Muscle of leg (tissue), 16 donors: Measurements from ENCODE around the gene PEX11B. TPM values are rescaled to one million over a fixed set of nuclear protein-coding genes. Genes with fewer than 3 reads are reported as not detected.
A peak's percentile ranks its signal among the peaks of the same experiment; 100 is the strongest.

Source experiments
- DNase-seq: peaks from one replicate; pipeline ENCODE4 v3.0.0; 2013
- H3K27ac ChIP-seq: one replicate; pipeline ENCODE4 v1.5.1; 2013; ENCODE audit warnings: mild to moderate bottlenecking, low read length, control low read depth
- H3K27me3 ChIP-seq: one replicate; pipeline ENCODE4 v1.6.1; 2013; ENCODE audit warnings: low read length; ENCODE audit not compliant: control insufficient read depth, insufficient read depth
- H3K36me3 ChIP-seq: one replicate; pipeline ENCODE4 v1.6.1; 2013; ENCODE audit warnings: low read length; ENCODE audit not compliant: control insufficient read depth, insufficient read depth
- H3K4me1 ChIP-seq: one replicate; pipeline ENCODE4 v1.6.1; 2013; ENCODE audit warnings: low read length; ENCODE audit not compliant: control insufficient read depth, insufficient read depth
- H3K4me3 ChIP-seq: one replicate; pipeline ENCODE4 v1.5.1; 2013; ENCODE audit warnings: low read length, control low read depth
- H3K9me3 ChIP-seq: replicated peaks from 2 replicates; pipeline ENCODE4 v1.6.1; 2013; ENCODE audit warnings: low read depth, low read length; ENCODE audit not compliant: control insufficient read depth
- WGBS: methylation state at CpG from one replicate; pipeline ENCODE4 v1.1.5; 2013; ENCODE audit warnings: missing lambda C conversion rate; ENCODE audit not compliant: insufficient coverage; 5-methylcytosine and 5-hydroxymethylcytosine counted together
- long read RNA-seq, 11 donors: transcript quantifications; one replicate each; lab custom pipeline, GENCODE V29; 2026
- polyA plus RNA-seq, 8 donors: library from polyadenylated mRNA; unstranded; fragments of 120-200 nt; gene quantifications; one replicate each; pipeline versions ENCODE4 v1.2.1 to v1.2.3, GENCODE V29; 2013; ENCODE audit warnings: inconsistent platforms in 1 of 8, low replicate concordance in 1 of 8; ENCODE audit not compliant: insufficient read length in 8 of 8, insufficient read depth in 1 of 8
- total RNA-seq: library from RNA; stranded (reverse); fragments of 120-200 nt; gene quantifications from one replicate; pipeline ENCODE4 v1.2.4, GENCODE V29; 2013

PEX11B gene, protein sequence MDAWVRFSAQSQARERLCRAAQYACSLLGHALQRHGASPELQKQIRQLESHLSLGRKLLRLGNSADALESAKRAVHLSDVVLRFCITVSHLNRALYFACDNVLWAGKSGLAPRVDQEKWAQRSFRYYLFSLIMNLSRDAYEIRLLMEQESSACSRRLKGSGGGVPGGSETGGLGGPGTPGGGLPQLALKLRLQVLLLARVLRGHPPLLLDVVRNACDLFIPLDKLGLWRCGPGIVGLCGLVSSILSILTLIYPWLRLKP
- total RNA-seq (18.0 TPM), polyA plus RNA-seq (10 to 100 TPM; 19.4 to 24.9 (median 23.7) TPM)
- long read RNA-seq, donor 1, transcript PEX11B-201 (4 exons, 1,740 nt): major isoform, 5 of 5 reads
- long read RNA-seq, donor 1, partial matches to known transcripts: 0 of 5 reads
- long read RNA-seq, donor 1, other reads (novel, unspliced or antisense): 0 of 5 reads
- long read RNA-seq, donor 2, partial matches to known transcripts: 0 of 1 reads
- long read RNA-seq, donor 2, other reads (novel, unspliced or antisense): 0 of 1 reads
- long read RNA-seq, donor 3, transcript PEX11B-201 (4 exons, 1,740 nt): major isoform, 12 of 12 reads
- long read RNA-seq, donor 3, partial matches to known transcripts: 0 of 12 reads
- long read RNA-seq, donor 3, other reads (novel, unspliced or antisense): 0 of 12 reads
- long read RNA-seq, donor 4, transcript PEX11B-201 (4 exons, 1,740 nt): major isoform, 5 of 5 reads
- long read RNA-seq, donor 4, partial matches to known transcripts: 0 of 5 reads
- long read RNA-seq, donor 4, other reads (novel, unspliced or antisense): 0 of 5 reads
- long read RNA-seq, donor 5, transcript PEX11B-201 (4 exons, 1,740 nt): major isoform, 21 of 31 reads
- long read RNA-seq, donor 5, partial matches to known transcripts: 9 of 31 reads
- long read RNA-seq, donor 5, other reads (novel, unspliced or antisense): 0 of 31 reads
- long read RNA-seq, donor 6, transcript PEX11B-201 (4 exons, 1,740 nt): major isoform, 19 of 26 reads
- long read RNA-seq, donor 6, partial matches to known transcripts: 7 of 26 reads
- long read RNA-seq, donor 6, other reads (novel, unspliced or antisense): 0 of 26 reads
- long read RNA-seq, donor 7, transcript PEX11B-201 (4 exons, 1,740 nt): major isoform, 9 of 17 reads
- long read RNA-seq, donor 7, partial matches to known transcripts: 8 of 17 reads
- long read RNA-seq, donor 7, other reads (novel, unspliced or antisense): 0 of 17 reads
- long read RNA-seq, donor 8, transcript PEX11B-201 (4 exons, 1,740 nt): major isoform, 6 of 6 reads
- long read RNA-seq, donor 8, partial matches to known transcripts: 0 of 6 reads
- long read RNA-seq, donor 8, other reads (novel, unspliced or antisense): 0 of 6 reads
- long read RNA-seq, donor 9, transcript PEX11B-201 (4 exons, 1,740 nt): major isoform, 7 of 7 reads
- long read RNA-seq, donor 9, partial matches to known transcripts: 0 of 7 reads
- long read RNA-seq, donor 9, other reads (novel, unspliced or antisense): 0 of 7 reads
- long read RNA-seq, donor 10, transcript PEX11B-201 (4 exons, 1,740 nt): major isoform, 9 of 9 reads
- long read RNA-seq, donor 10, partial matches to known transcripts: 0 of 9 reads
- long read RNA-seq, donor 10, other reads (novel, unspliced or antisense): 0 of 9 reads
- long read RNA-seq, donor 11, transcript PEX11B-201 (4 exons, 1,740 nt): major isoform, 8 of 8 reads
- long read RNA-seq, donor 11, partial matches to known transcripts: 0 of 8 reads
- long read RNA-seq, donor 11, other reads (novel, unspliced or antisense): 0 of 8 reads

DNA sequence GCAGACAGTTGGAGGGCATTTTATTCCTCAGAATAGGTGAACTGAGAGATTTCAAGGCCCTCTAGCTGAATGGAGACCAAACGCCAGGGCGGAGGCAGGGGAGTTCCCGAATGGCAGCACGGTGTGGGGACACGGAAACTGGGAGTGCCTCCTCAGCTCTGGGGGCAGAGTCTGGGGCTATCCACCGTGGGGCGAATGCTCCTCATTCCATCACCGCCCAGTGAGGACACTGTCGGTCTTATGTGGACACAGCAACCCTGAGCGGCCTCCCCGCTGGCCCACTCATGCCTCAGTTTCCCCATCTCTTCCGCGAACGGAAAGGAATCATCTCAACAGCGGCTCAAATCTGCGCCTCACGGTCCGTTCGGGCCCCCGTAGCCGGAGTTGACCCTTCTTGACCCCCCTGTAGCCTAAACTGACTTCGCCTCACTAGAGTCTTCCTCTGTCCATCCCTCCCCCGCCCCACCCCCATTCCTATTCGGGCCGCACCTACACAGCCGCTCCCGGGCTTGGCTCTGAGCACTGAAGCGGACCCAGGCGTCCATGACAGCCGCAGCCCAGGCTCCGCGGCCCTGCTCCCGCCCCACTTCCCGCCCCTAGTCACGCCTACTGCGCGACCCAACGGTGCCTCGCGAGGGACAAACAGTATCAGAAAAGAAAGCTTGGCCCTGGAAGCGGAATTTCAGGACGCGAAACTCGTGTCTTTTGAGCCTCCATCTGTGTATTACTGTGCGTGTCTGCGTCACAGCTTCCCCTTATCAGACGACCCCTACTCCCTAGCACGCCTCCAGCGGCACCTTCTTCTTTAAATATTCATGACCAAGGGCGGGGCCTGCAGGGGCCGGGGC is at the start of gene PEX11B:
Gene PEX11B (minus strand): TSS at position 574 of the 848 bp plus-strand sequence. CDS start 29 bp downstream, at position 545.
- Histone ChIP-seq H3K27me3 (no peaks in the 10 kb centered on the region), H3K36me3 (peaks cover 21% of the 10 kb centered on the region), H3K27ac (peak within 1 kb of the TSS; percentile 95), H3K4me1 (peaks cover 19% of the 10 kb centered on the region), H3K4me3 (peak within 1 kb of the TSS; percentile 71), H3K9me3 (no peaks in the 10 kb centered on the region)
- under 1% methylated on average over 43 of the region's 51 CpGs for WGBS
- peak; percentile 96 for DNase-seq

DNA sequence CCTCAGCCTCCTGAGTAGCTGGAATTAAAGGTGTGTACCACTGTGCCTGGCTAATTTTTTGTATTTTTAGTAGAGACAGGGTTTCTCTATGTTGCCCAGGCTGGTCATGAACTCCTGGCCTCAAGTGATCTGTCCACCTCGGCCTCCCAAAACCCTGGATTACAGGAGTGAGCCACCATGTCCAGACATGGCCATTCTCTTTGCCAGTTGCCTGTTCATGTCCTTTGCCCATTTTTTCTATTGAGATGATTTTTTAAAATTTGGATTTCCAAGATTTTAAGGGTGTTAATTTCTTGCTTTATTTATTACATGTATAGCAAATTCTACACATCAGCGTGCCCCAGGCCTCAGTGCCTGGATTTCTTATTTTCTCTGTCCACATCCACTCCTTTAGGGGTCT is 48.8 kb upstream of the PEX11B start:
- H3K27ac ChIP-seq: no peak overlapping the region
- no peaks in the 10 kb centered on the region for H3K36me3 ChIP-seq
- peaks cover under 1% of the 10 kb centered on the region for H3K27me3 ChIP-seq
- WGBS: 83% methylated on average over 1 of the region's 2 CpGs
- H3K9me3 ChIP-seq: peaks cover 7% of the 10 kb centered on the region
- H3K4me3 ChIP-seq: no peak overlapping the region
- peaks cover 18% of the 10 kb centered on the region for H3K4me1 ChIP-seq
- DNase-seq: no peak

DNA sequence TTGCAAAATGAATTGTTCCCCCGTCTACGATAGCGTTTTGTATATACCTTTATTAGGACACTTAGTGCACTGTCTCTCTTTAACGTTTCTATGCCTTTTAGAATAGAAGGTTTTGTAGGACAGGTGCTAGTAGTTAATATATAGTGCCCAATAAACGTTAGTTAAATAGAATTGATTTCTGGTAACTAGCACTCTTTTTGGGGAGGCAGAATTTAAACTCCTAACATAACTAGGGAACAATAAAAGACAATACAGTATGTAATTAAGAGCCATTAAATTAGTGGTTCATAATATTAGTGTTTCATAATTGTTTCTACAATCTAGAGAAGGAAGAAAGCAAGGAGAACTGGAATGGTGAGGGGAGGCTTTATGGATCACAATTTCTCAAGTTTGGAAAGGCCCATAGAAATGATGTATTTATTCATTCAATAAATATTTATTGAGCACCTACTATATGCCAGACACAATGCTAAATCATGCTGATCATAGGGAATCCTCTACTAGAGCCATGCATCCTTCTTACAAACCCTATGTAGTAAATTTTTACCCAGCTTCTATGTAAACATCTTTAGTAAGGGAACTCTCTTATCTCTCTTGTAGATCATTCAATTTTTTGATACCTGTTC is 46.7 kb upstream of the PEX11B start:
- no CpG with 5 or more reads among the region's 5 CpGs for WGBS
- H3K27me3 ChIP-seq: peaks cover 8% of the 10 kb centered on the region
- H3K36me3 ChIP-seq: no peaks in the 10 kb centered on the region
- peaks cover 7% of the 10 kb centered on the region for H3K9me3 ChIP-seq
- peak overlapping the region; percentile 61 for H3K4me3 ChIP-seq
- no peak for DNase-seq
- H3K4me1 ChIP-seq: peaks cover 35% of the 10 kb centered on the region
- H3K27ac ChIP-seq: peak overlapping the region; percentile 91

DNA sequence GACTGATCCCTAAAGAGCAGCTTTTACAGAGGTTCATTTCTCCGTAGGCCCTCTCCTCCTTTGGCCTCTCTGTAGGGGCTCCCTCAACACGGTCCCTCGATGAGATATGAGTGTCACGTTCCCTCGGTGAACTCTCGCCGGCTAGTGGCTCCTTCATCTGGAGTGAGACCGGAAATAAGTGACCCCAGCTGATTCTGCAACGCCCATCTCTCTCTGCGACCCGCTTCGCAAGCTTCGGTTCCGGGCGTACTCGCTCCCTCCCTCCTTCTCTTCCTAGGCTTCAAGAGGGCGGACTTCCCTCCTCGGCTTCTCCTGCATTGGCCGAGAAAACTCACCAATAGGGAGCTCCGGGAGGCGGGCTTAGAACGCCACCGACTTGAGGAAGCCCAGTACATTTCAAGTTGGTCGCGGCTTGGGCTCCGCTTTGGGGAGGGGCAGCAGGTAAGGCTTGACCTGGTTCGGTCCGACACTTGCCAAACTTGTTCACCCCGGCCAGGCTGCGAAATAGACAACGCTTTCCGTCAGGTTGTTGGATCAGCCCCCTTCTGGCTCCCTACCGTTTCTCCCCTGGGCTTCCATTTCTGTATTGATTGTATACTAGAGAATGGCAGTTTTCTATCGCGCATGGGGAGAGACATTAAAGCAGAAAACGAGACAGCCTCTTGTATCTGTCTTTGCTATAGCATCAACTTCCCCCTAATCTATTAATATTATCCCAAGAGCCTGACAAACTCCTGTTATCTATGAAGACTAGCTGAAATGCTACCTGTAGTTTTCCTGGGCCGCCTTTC is 46.0 kb upstream of the PEX11B start, which contains the start of the genes ANKRD34A and POLR3GL:
Gene ANKRD34A (minus strand): TSS at position 248 of the 791 bp plus-strand sequence. CDS start 2,816 bp downstream, outside the sequence.
Gene POLR3GL (plus strand): TSS at position 363 of the 791 bp plus-strand sequence. CDS start 10,176 bp downstream, outside the sequence.
- Histone ChIP-seq H3K27me3 (peaks cover 8% of the 10 kb centered on the region), H3K9me3 (peaks cover 7% of the 10 kb centered on the region), H3K4me3 (peak within 1 kb of the TSS; percentile 61), H3K36me3 (no peaks in the 10 kb centered on the region), H3K27ac (peak within 1 kb of the TSS; percentile 91), H3K4me1 (peaks cover 40% of the 10 kb centered on the region)
- DNase-seq: peak; percentile 99
- 0% methylated on average over 22 of the region's 37 CpGs for WGBS

DNA sequence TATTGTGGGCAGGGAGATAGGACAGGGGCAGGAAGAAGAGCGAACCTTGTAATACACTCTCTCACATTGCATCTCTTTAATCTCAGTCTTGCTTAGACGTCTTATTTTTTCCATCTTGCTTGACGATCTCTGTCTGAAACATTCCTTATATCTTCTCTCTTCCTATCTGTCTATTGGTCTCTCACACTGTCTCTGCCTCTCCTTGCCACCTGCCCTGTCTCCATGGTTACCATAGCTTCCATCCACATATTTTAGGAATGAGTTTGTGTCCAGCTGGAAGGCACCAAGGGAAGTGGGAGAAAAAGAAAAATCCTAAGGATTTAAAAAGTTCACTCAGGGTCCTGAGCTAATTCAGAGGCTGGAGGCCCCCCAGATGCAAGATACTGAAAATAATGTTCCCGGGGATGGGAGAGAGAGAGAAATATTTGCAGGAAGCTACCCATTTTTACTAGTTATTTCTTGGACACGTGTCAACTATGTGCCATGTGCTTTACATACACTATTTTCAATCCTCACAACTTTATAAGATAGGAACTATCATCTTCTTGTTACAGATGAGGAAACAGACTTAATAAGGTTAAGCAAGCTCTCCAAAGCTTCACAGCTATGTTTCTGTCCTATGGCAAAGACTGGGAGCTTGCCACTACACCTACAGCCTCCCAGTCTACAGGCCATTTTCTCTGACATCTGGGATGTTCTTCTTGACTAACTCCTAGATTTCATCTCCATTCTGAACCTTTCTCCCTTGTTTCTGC is 44.9 kb upstream of the PEX11B start:
- Histone ChIP-seq H3K4me1 (peaks cover 43% of the 10 kb centered on the region), H3K27me3 (peaks cover 8% of the 10 kb centered on the region), H3K4me3 (peak overlapping the region; percentile 61), H3K9me3 (peaks cover 7% of the 10 kb centered on the region), H3K36me3 (no peaks in the 10 kb centered on the region), H3K27ac (peak overlapping the region; percentile 91)
- 10% methylated on average over 2 of the region's 5 CpGs for WGBS
- peak; percentile 49 for DNase-seq

DNA sequence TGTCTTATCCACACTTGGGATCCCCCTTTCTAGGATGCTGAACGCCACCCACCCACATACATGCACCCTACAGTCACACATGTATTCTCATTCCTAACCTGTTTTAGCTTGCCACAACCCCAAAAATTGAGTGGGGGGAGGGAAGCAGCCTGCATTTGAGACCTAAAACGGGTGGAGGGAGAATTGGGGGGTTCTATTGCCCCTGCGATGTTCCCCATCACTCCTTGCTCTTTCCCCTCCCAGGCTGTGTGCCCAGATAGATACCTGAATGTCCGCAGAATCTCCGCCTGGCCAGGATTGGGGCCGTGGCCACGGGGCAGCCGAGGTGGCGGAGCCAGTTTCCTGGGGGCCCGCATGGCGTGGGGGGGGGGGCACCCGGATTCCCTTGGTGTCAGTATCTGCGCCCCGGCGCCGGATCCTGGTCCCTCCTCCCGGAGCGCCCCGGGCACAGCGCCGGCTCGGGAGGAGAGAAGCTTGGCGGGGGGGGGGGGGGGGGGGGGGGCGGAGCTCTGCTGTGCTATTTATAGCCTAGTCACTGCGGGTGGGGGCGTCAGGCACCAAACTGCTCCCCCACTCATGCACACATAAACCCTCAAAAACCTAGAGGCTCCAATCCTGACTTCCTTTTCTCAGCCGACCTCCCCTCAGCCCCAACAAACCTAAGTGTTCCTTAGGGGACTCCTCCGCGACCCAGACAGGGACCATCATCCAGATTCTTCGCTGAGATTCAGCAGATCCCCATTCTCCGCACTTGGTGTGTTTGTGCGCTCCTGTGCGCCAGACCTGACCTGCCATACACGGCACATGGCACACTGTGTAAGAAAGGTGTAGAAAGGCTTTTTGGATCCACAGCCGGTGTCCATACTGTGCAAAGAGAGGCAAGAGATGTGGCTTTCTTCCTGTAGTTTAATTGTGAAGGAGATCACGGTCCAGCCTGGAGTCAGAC is 43.9 kb upstream of the PEX11B start:
- WGBS: 8% methylated on average over 9 of the region's 36 CpGs
- H3K4me1 ChIP-seq: peaks cover 46% of the 10 kb centered on the region

More for the DNA sequence above, 43.9 kb upstream of the PEX11B start:
- Histone ChIP-seq H3K4me3 (peak overlapping the region; percentile 69), H3K27ac (peak overlapping the region; percentile 91), H3K9me3 (peaks cover 4% of the 10 kb centered on the region), H3K27me3 (peaks cover 8% of the 10 kb centered on the region), H3K36me3 (no peaks in the 10 kb centered on the region)
- peak; percentile 61 for DNase-seq
